LNCAP (cell line): Measurements from ENCODE around the gene AHCYL2.

Source experiments
- TF ChIP-seq, protein P1 (sequence below): fragments of 450-650 bp; IDR thresholded peaks from 2 replicates; pipeline ENCODE4 v1.5.1; 2017; ENCODE audit warnings: mild to moderate bottlenecking

AHCYL2 gene

GRCh38 chr7:129263168-129263567 lies 38.3 kb downstream of the AHCYL2 start:
- TF ChIP-seq, protein P1, sequence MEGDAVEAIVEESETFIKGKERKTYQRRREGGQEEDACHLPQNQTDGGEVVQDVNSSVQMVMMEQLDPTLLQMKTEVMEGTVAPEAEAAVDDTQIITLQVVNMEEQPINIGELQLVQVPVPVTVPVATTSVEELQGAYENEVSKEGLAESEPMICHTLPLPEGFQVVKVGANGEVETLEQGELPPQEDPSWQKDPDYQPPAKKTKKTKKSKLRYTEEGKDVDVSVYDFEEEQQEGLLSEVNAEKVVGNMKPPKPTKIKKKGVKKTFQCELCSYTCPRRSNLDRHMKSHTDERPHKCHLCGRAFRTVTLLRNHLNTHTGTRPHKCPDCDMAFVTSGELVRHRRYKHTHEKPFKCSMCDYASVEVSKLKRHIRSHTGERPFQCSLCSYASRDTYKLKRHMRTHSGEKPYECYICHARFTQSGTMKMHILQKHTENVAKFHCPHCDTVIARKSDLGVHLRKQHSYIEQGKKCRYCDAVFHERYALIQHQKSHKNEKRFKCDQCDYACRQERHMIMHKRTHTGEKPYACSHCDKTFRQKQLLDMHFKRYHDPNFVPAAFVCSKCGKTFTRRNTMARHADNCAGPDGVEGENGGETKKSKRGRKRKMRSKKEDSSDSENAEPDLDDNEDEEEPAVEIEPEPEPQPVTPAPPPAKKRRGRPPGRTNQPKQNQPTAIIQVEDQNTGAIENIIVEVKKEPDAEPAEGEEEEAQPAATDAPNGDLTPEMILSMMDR = no peak

DNA sequence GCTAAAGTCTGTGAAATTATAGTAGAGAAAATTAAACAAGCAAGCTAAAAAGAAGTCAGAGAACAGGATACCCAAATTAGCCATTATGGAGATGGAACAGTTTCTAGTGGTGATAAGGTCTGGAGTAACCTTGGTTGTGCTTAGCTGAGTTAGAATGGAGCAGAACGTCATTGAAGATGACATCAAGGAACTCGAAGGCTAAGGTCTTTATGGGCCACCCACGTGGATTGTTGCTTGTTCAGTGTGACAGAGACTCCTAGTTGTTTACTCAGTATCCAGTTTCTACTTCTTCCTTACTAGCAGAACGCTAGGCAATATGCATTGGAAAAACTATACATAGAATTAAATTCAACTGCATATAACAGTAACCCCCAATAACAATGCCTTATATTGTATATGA lies 39.7 kb downstream of the AHCYL2 start:
- TF ChIP-seq, protein P1 = no peak

DNA sequence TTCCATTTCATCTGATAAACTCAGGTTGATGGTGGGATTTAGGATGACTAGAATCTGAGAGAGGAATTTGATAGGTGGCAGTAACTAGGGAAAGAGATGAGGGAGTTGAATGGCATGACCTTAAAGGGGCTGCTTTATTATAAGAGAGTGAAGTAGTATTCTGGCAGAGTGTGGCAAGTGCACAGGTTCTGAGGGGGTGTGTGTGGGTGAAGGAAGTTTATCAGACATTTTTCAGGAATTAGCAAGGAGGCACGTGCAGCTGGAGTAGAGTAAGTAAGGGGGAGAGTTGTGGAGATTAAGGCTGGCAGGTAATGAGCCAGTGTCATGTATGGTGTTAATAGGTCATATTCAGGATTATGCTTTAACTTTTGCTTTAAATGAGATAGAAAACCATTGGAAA lies 40.5 kb downstream of the AHCYL2 start:
- TF ChIP-seq, protein P1 = no peak

GRCh38 chr7:129266181-129266580 lies 41.4 kb downstream of the AHCYL2 start:
- TF ChIP-seq, protein P1 = no peak

- TF ChIP-seq, protein P1 = no peak
These were observed 45.2 kb downstream of the AHCYL2 start for GRCh38 chr7:129270077-129270476.

GRCh38 chr7:129271500-129272355 lies 46.9 kb downstream of the AHCYL2 start:
- TF ChIP-seq, protein P1 = peak; percentile 59

GRCh38 chr7:129273936-129274335 lies 49.1 kb downstream of the AHCYL2 start:
- TF ChIP-seq, protein P1 = no peak
